Midbrain (tissue), 1 donor: ENCODE data around the gene GRIN2A.

ENCODE experiments used
- DNase-seq: peaks from one replicate; lab custom pipeline; 2025; lab: John Stamatoyannopoulos, UW

GRIN2A gene

GRCh38 chr16:10182222-10183053, at the start of gene GRIN2A:
Gene GRIN2A (minus strand): TSS chr16:10182428. CDS start chr16:10180411, 2,017 bp downstream.
- DNase-seq = no peak

DNA sequence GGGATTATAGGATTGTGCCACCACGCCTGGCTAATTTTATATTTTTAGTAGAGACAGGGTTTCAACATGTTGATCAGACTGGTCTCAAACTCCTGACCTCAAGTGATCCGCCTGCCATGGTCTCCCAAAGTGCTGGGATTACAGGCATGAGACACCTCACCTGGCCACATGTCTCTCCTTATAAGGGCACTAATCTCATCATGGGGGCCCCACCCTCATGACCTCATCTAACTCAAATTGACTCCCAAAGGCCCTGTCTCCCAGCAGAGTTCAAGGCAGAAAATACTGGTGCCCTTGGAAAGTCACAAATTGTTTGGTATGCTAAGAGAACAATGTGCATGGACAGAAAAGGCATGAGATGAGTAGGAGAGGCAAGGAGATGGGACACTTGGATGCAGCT, 49.3 kb upstream of the GRIN2A start:
- DNase-seq = no peak

GRCh38 chr16:10228779-10229178, 46.6 kb upstream of the GRIN2A start:
- DNase-seq = no peak

DNA sequence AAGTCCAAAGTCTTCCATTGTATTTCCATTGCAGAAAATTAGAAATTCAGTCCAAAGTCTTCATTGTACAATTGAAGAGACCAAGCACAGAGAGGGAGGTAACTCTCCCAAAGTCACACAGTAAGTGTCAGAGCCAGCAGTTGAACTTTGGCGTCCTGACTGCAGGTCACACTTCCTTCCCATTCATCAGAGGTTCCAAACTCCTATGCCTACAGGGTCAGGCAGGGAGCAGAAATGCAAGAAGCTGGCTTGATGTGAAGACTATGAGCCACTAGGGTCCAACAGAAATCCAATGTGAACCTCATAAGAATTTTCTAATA, 44.7 kb upstream of the GRIN2A start:
- DNase-seq = no peak

- no peak for DNase-seq
Observed at GRCh38 chr16:10226141-10226986, 44.1 kb upstream of the GRIN2A start.

DNA sequence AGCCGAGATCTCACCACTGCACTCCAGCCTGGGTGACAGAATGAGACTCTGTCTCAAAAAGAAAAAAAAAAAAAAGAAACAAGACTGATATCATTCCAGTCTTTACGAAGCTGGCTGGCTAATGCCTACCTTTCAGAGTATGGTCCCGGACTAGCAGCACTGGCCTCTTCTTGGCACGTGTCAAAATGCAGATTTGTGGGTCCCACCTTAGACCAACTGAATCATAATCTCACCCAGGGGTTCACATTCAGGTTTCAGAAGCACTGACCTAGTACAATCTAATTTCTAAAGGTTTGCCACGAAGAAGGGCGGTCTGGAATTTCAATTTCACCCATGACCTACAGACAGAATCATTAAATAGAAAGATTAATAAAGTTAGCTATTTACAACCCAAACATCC, 43.4 kb upstream of the GRIN2A start:
- DNase-seq = no peak

DNA sequence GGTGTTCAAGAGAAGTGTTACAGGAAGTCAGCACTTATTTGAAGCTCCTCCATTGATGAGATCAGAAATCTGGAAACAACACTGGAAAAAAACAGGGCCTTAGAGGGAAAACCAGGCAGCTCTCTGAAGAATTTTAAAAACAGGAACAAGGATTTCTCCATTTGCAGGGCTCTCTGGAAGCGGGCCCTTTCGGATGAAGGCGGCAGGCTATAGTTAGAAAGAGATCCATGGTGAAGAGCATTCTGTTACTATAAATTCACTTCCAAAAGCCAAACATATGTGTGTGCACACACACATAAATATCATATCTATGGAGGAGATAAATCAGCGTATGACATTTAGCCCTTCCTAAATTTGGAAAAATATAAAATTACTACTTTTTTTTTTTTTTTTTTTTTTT, 42.6 kb upstream of the GRIN2A start:
- no peak for DNase-seq

DNA sequence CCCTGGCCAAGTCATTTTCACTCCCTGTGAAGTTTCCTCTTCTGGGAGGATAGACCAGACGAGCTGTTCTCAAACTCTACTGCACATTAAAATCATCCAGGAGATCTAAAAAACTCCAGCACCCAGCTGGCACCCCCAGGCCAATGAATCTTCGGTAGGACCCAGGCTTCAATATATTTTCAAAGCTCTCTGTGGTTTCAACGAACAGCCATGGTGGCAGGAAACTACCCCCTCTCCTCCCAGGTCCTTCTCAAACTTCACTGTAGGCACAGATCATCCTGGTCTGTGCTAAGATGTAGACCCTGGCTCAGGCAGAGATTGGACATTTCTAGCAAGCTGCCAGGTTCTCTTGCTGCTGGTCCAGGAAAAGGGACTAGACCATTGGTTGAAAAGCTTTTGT, 38.7 kb upstream of the GRIN2A start:
- no peak for DNase-seq

DNA sequence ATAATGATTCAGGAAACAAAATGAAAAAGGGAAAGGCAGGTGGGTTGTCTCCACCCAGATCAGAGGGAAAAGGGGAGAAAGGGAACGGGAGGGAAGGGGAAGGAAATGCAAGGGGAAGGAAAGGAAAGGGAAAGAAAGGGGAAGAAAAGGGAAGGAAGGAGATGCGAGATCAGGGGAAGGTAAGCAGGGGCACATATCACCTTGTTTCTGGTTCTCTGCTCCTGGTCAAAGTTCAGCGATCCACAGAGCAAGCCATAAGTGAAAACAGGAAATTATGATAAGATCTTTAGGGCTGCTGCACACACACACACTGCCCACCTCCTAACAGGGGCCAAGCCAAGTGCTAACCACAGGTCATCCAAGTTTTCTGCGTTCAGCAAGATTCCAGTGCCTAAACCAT, 37.5 kb upstream of the GRIN2A start:
- no peak for DNase-seq

DNA sequence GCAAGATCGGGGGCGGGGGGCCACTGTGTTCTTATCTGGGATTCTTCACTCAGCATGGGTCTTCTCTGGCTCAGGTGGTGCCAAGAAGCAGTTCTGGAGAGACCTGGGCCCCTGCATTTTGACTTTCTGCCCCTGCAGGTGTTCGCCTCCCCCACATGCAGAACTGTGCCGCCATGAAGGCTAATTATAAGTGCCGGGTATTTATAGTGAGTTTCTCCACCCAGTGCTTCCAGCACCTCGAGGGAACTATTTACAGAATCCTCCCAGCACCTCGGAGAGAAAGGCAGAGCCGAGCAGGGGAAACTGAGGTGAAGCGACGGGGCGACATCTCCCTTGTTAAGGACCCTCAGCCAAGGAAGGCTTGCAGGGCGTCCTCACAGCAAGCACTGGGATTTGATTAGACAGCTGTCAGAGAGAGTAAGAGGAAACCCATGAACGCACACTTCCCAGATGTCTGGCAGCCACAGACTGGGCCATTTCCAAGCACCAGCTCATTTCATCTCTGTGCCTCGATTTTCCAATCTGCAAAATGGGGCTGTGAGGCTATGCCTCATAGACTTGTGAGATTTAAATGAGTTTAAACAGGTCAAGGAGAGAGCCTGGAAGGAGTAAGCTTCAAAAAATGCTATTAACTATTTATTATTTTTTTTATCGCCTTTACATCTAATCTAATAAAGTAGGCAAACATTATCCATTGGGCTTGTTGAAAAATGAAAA, 36.4 kb upstream of the GRIN2A start:
- DNase-seq = no peak

GRCh38 chr16:10213748-10214147, 31.5 kb upstream of the GRIN2A start:
- DNase-seq = no peak

DNA sequence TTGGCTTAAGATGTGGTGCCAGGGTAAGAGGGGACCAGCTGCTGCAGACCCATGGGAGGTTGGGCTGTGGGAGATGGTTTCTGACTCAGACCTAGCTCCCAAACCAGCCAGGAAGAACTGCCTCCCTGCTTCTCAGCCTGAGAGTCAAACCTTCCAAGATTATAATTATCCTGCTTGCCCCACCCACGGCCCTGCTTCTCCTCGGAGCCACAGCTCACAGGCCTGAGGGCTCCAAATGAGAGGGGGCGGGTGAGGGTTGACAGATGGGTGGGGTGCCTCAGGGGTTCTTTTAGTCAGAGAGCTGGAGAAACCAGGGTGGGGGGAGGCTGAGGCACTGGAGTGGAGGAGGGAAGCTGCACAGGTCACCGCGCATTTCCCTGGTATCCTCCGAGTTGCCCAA, 28.7 kb upstream of the GRIN2A start:
- no peak for DNase-seq

DNA sequence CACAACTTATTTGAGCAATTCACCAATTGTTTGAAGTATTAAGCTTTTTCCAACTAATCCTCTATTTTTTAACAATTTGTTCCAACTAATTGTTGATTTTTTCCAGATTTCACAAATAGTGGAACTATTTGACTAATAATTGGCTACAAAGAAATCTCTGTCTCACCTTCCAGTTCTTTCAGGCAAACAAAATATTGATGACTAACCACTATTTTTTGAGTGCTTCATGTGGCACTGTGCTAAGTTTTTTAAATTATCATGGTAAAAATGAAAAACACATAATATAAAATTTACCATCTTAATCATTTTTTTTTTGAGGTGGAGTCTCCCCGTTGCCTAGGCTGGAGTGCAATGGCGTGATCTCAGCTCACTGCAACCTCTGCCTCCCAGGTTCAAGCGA, 24.6 kb upstream of the GRIN2A start:
- DNase-seq = no peak

GRCh38 chr16:10206215-10206614, 24.0 kb upstream of the GRIN2A start:
- no peak for DNase-seq

DNA sequence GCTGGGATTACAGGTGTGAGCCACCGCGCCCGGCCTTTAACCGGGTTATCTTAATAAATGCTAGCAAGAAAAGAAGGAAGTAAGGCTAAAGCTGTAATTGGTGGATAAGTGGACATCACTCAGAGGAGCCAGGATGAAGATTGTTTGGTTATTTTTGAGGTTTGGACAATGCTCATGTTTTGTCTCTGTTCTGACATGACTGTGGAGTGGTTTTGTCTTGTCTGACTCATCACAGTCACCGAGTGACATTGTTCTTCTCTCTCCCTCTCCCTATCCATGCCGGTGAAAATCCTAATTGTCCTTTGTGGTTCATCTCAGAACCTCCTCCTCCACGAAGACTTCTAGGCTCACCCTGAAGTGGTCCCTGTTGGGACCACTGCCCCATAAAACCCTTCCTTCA, 23.5 kb upstream of the GRIN2A start:
- no peak for DNase-seq

- no peak for DNase-seq
Observed at GRCh38 chr16:10202649-10203048, 20.4 kb upstream of the GRIN2A start.

GRCh38 chr16:10200637-10201586, 18.7 kb upstream of the GRIN2A start:
- DNase-seq = no peak

- DNase-seq = no peak
Observed at GRCh38 chr16:10196999-10197398, 14.8 kb upstream of the GRIN2A start.

DNA sequence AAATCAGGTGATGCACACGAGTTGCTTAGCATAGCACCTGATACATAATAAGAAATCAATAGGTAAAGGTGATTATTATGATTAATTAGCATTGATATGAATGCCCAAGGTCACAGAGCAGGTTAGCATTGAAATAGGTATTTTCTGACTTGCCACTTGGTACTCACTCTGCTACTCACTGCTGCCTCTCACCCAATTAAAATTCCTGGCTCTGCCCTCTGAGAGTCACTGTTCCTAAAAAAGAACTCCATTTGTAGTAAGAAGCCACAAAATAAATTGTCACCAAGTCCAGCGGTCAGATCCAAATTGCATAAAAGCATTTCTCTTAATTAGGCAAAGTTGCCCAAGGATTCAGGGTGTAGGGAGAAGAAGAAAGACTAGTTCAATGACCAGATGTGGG, 8.9 kb upstream of the GRIN2A start:
- no peak for DNase-seq

DNA sequence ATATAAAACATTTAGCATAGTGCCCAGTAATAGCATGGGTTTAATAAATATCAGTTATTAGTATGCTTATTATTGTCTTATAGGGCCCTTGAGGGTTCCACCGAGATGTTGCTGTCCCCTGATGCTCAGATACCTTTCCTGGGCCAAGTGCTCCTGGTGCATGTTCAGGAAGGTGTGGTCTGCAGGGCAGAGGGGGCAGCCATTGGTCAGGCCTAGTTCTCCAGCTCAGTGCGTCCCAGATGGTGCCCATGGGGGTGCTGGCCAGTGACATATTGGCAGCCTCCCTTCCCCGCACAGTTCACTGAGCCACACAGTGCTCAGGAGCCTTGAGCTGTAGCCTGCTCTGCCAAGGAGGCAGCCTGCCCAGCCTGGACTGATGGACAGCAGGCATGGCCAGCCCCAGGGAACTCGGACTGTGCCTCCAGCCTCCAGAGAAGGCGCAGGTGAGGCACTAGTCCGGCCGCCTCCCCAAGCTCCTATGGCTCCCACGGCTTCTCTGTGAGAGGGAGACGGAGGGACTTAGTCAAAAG, 7.7 kb upstream of the GRIN2A start:
- no peak for DNase-seq

DNA sequence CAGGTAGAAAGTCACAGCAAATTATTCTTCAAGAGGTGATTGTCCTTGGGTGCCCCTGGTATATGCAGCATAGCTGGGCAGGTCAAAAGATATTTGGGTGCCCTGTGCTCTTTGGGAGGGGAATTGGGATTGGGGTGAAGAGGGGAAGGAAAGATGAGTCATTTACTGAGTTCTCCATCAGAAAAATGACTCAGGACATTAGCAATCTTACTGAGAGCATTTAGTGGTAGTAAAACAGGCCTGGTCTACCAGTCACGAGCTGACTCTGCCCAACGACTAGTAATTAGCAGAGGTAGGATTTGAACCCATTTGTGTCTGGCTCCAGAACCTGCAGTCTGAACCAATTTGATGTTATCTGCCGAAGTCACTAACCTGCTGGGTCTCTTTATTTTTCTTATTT, 6.0 kb upstream of the GRIN2A start:
- no peak for DNase-seq
